Measurements from ENCODE around the gene KCNJ16.

Gene KCNJ16

GRCh38 chr17:70120425-70120824 is 45.4 kb downstream of the KCNJ16 start:
- Mint-ChIP-seq H3K4me1 (ENCODE audit: low read depth) (no peaks in the 10 kb centered on the region), H3K9me3 (no peaks in the 10 kb centered on the region), H3K27me3 (no peaks in the 10 kb centered on the region), H3K27ac (no peak overlapping the region), H3K36me3 (ENCODE audit: low read depth) (no peaks in the 10 kb centered on the region), H3K4me3 (no peak overlapping the region)

- Mint-ChIP-seq H3K4me1 (ENCODE audit: low read depth) (no peaks in the 10 kb centered on the region), H3K27me3 (no peaks in the 10 kb centered on the region), H3K4me3 (no peak overlapping the region), H3K36me3 (ENCODE audit: low read depth) (no peaks in the 10 kb centered on the region), H3K9me3 (no peaks in the 10 kb centered on the region), H3K27ac (no peak overlapping the region)
Observed at GRCh38 chr17:70121126-70121525, 46.1 kb downstream of the KCNJ16 start.

GRCh38 chr17:70123193-70123592 is 48.2 kb downstream of the KCNJ16 start:
- no peak overlapping the region for H3K27ac Mint-ChIP-seq
- H3K27me3 Mint-ChIP-seq, result no peaks in the 10 kb centered on the region
- H3K4me3 Mint-ChIP-seq, result no peak overlapping the region
- H3K4me1 Mint-ChIP-seq (ENCODE audit: low read depth), result no peaks in the 10 kb centered on the region
- no peaks in the 10 kb centered on the region for H3K9me3 Mint-ChIP-seq
- H3K36me3 Mint-ChIP-seq (ENCODE audit: low read depth), result no peaks in the 10 kb centered on the region

GRCh38 chr17:70124723-70125122 is 49.7 kb downstream of the KCNJ16 start:
- Mint-ChIP-seq H3K9me3 (no peaks in the 10 kb centered on the region), H3K4me1 (ENCODE audit: low read depth) (no peaks in the 10 kb centered on the region), H3K27ac (no peak overlapping the region), H3K36me3 (ENCODE audit: low read depth) (no peaks in the 10 kb centered on the region), H3K27me3 (no peaks in the 10 kb centered on the region), H3K4me3 (no peak overlapping the region)

GRCh38 chr17:70127221-70127873 is 52.3 kb downstream of the KCNJ16 start:
- no peaks in the 10 kb centered on the region for H3K36me3 Mint-ChIP-seq (ENCODE audit: low read depth)
- H3K9me3 Mint-ChIP-seq, result no peaks in the 10 kb centered on the region
- H3K4me1 Mint-ChIP-seq (ENCODE audit: low read depth), result no peaks in the 10 kb centered on the region
- H3K27ac Mint-ChIP-seq, result no peak overlapping the region
- no peaks in the 10 kb centered on the region for H3K27me3 Mint-ChIP-seq
- no peak overlapping the region for H3K4me3 Mint-ChIP-seq

- H3K27ac Mint-ChIP-seq, result no peak overlapping the region
- H3K4me1 Mint-ChIP-seq (ENCODE audit: low read depth), result no peaks in the 10 kb centered on the region
- no peaks in the 10 kb centered on the region for H3K27me3 Mint-ChIP-seq
- H3K4me3 Mint-ChIP-seq, result no peak overlapping the region
- H3K9me3 Mint-ChIP-seq, result no peaks in the 10 kb centered on the region
- no peaks in the 10 kb centered on the region for H3K36me3 Mint-ChIP-seq (ENCODE audit: low read depth)
Observed at GRCh38 chr17:70128727-70129238, 53.8 kb downstream of the KCNJ16 start.

GRCh38 chr17:70130289-70130688 is 55.3 kb downstream of the KCNJ16 start:
- Mint-ChIP-seq H3K4me3 (no peak overlapping the region), H3K27ac (no peak overlapping the region), H3K36me3 (ENCODE audit: low read depth) (no peaks in the 10 kb centered on the region), H3K9me3 (no peaks in the 10 kb centered on the region), H3K27me3 (no peaks in the 10 kb centered on the region), H3K4me1 (ENCODE audit: low read depth) (no peaks in the 10 kb centered on the region)

- Mint-ChIP-seq H3K9me3 (no peaks in the 10 kb centered on the region), H3K4me1 (ENCODE audit: low read depth) (peaks cover 9% of the 10 kb centered on the region), H3K4me3 (no peak overlapping the region), H3K36me3 (ENCODE audit: low read depth) (no peaks in the 10 kb centered on the region), H3K27me3 (no peaks in the 10 kb centered on the region), H3K27ac (no peak overlapping the region)
Observed at GRCh38 chr17:70132505-70132904, 57.5 kb downstream of the KCNJ16 start.

GRCh38 chr17:70134042-70134441 is 59.0 kb downstream of the KCNJ16 start:
- no peaks in the 10 kb centered on the region for H3K27me3 Mint-ChIP-seq
- H3K36me3 Mint-ChIP-seq (ENCODE audit: low read depth), result no peaks in the 10 kb centered on the region
- no peak overlapping the region for H3K4me3 Mint-ChIP-seq
- H3K9me3 Mint-ChIP-seq, result no peaks in the 10 kb centered on the region
- no peak overlapping the region for H3K27ac Mint-ChIP-seq
- peaks cover 22% of the 10 kb centered on the region for H3K4me1 Mint-ChIP-seq (ENCODE audit: low read depth)

- peaks cover 22% of the 10 kb centered on the region for H3K4me1 Mint-ChIP-seq (ENCODE audit: low read depth)
- no peaks in the 10 kb centered on the region for H3K9me3 Mint-ChIP-seq
- H3K36me3 Mint-ChIP-seq (ENCODE audit: low read depth), result no peaks in the 10 kb centered on the region
- no peaks in the 10 kb centered on the region for H3K27me3 Mint-ChIP-seq
- no peak overlapping the region for H3K4me3 Mint-ChIP-seq
- H3K27ac Mint-ChIP-seq, result no peak overlapping the region
Observed at GRCh38 chr17:70134777-70135176, 59.8 kb downstream of the KCNJ16 start.

GRCh38 chr17:70136131-70136530 is 61.1 kb downstream of the KCNJ16 start:
- H3K36me3 Mint-ChIP-seq (ENCODE audit: low read depth), result no peaks in the 10 kb centered on the region
- H3K9me3 Mint-ChIP-seq, result no peaks in the 10 kb centered on the region
- H3K27me3 Mint-ChIP-seq, result no peaks in the 10 kb centered on the region
- H3K4me3 Mint-ChIP-seq, result no peak overlapping the region
- H3K27ac Mint-ChIP-seq, result no peak overlapping the region
- H3K4me1 Mint-ChIP-seq (ENCODE audit: low read depth), result peaks cover 22% of the 10 kb centered on the region

- no peaks in the 10 kb centered on the region for H3K36me3 Mint-ChIP-seq (ENCODE audit: low read depth)
- H3K9me3 Mint-ChIP-seq, result no peaks in the 10 kb centered on the region
- H3K27me3 Mint-ChIP-seq, result no peaks in the 10 kb centered on the region
- H3K4me1 Mint-ChIP-seq (ENCODE audit: low read depth), result peaks cover 22% of the 10 kb centered on the region
- peak overlapping the region; percentile 64 for H3K4me3 Mint-ChIP-seq
- no peak overlapping the region for H3K27ac Mint-ChIP-seq
Observed at GRCh38 chr17:70137451-70138230, 62.6 kb downstream of the KCNJ16 start.

GRCh38 chr17:70138291-70138865 is 63.4 kb downstream of the KCNJ16 start:
- Mint-ChIP-seq H3K27me3 (no peaks in the 10 kb centered on the region), H3K9me3 (no peaks in the 10 kb centered on the region), H3K27ac (no peak overlapping the region), H3K4me1 (ENCODE audit: low read depth) (peaks cover 22% of the 10 kb centered on the region), H3K4me3 (no peak overlapping the region), H3K36me3 (ENCODE audit: low read depth) (no peaks in the 10 kb centered on the region)

- Mint-ChIP-seq H3K36me3 (ENCODE audit: low read depth) (no peaks in the 10 kb centered on the region), H3K4me1 (ENCODE audit: low read depth) (peaks cover 22% of the 10 kb centered on the region), H3K27me3 (no peaks in the 10 kb centered on the region), H3K9me3 (no peaks in the 10 kb centered on the region), H3K27ac (no peak overlapping the region), H3K4me3 (no peak overlapping the region)
Observed at GRCh38 chr17:70139449-70139993, 64.5 kb downstream of the KCNJ16 start.

- Mint-ChIP-seq H3K4me1 (ENCODE audit: low read depth) (no peaks in the 10 kb centered on the region), H3K27ac (no peak overlapping the region), H3K4me3 (no peak overlapping the region), H3K27me3 (peaks cover 8% of the 10 kb centered on the region), H3K9me3 (no peaks in the 10 kb centered on the region), H3K36me3 (ENCODE audit: low read depth) (no peaks in the 10 kb centered on the region)
Observed at GRCh38 chr17:70144260-70144846, 69.3 kb downstream of the KCNJ16 start.

Data from stimulated activated naive CD8-positive, alpha-beta T cell treated with anti-CD3 and anti-CD28 coated beads, Interleukin-15, Interleukin-2, amounts not matched to agents 100 ng/mL and 50 ng/mL, for 24 hours (primary cell).